ENCODE measurements around the gene LTBP3. TPM values are rescaled to one million over a fixed set of nuclear protein-coding genes. Genes with fewer than 3 reads are reported as not detected.
A peak's percentile ranks its signal among the peaks of the same experiment; 100 is the strongest.

LTBP3 gene
- total and polyA plus RNA-seq, 2 of the 4 experiments (the other 2 are of a cell fraction), result 6.6 to 145 TPM

DNA sequence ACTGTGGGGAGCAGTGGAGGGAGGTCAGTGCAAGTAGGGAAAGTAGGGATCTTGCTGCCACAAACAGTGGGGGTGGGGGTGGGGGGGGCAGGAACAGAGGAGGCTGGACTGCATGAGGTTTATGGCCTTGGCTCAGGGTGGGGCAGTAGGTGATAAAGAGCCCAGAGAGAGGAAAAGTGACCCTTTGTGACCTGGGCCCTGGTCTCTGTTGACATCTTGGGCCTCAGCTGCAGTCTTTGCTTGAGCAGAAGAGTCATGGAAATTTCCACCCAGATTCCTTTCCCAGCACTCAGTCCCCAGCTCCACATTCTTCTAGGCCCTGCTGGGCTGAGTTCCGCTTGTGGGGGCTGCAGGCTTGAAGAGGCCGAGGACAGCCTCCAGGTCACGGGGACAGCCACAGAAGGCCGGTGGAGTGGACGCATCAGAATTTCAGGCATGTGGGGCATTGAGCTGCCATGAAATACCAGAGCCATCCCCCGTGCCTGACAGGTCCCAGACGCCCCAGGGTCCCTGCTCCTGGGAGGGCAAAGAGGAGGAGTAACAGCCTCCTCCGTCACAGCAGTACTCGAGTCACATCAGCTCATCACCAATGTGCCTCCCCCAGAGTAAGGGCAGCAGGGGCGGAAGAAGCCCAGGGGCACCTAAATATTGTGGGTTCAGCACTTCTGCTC lies 69.0 kb downstream of the LTBP3 start:
- BruUV-seq (replicated peaks), result no TSS peak
- H4K5ac ChIP-seq (ENCODE audit: low read depth, low read length), result peak overlapping the region; percentile 93
- ATAC-seq (ENCODE audit: low read depth), result peak; percentile 21
- H3K9me3 ChIP-seq (ENCODE audit: control insufficient read depth, insufficient read depth, low read length), result no peaks in the 10 kb centered on the region
- H3K9ac ChIP-seq (ENCODE audit: low read depth, low read length), result peak overlapping the region; percentile 69
- H3K14ac ChIP-seq (replicated peaks; ENCODE audit: low read depth, low read length), result peak overlapping the region; percentile 93
- H4K20me1 ChIP-seq (ENCODE audit: insufficient read depth, low read length), result no peaks in the 10 kb centered on the region; the same call in 1 of the 2 replicates
- H4K91ac ChIP-seq (ENCODE audit: insufficient read depth, low read depth, low read length), result peak overlapping the region; percentile 97
- no peak overlapping the region for H3K4me3 ChIP-seq (ENCODE audit: insufficient read depth, low read depth, low read length)
- H3K4me2 ChIP-seq (ENCODE audit: low read depth, low read length), result peak overlapping the region; percentile 16
- H3K79me1 ChIP-seq (ENCODE audit: low read depth in 1 of 2, low read length in 2 of 2), result peaks cover 18 to 72% of the 10 kb centered on the region in 2 experiments
- CTCF ChIA-PET, result interaction anchor here (0.7 to 1.4 kb wide), 3 partner anchors 9 to 17 kb away, joined by 3 to 5 read pairs (median 3); partner anchors contain the start of gene MALAT1
- TF ChIP-seq MAZ (IDR thresholded peaks at IDR 0.05; ENCODE audit: borderline replicate concordance, low read depth, low read length), result peak; percentile 72
- TF ChIP-seq CEBPB (IDR thresholded peaks at IDR 0.05; ENCODE audit: low read depth, low read length), result no peak
- TF ChIP-seq USF2 (IDR thresholded peaks at IDR 0.05; ENCODE audit: low read depth, low read length), result peak; percentile 72
- TF ChIP-seq FOS (IDR thresholded peaks at IDR 0.05; ENCODE audit: low read depth, low read length), result no peak
- TF ChIP-seq MAFK (IDR thresholded peaks at IDR 0.05; ENCODE audit: low read depth, low read length), result peak; percentile 52
- TF ChIP-seq SMC3 (IDR thresholded peaks at IDR 0.05; ENCODE audit: low read depth, low read length), result no peak
- TF ChIP-seq POLR2A (IDR thresholded peaks at IDR 0.05; ENCODE audit: low read depth, low read length), result no peak
- TF ChIP-seq NFE2L2 (IDR thresholded peaks at IDR 0.05; ENCODE audit: low read depth, low read length), result no peak
- TF ChIP-seq ELK1 (IDR thresholded peaks at IDR 0.05; ENCODE audit: borderline replicate concordance, low read depth, low read length), result no peak
- TF ChIP-seq RAD21 (IDR thresholded peaks at IDR 0.05; ENCODE audit: low read length), result peak; percentile 22; the same call in 1 of the 2 replicates
- no peak for TF ChIP-seq RCOR1 (IDR thresholded peaks at IDR 0.05; ENCODE audit: insufficient replicate concordance, low read length)
- peak; percentile 85 for TF ChIP-seq BHLHE40 (IDR thresholded peaks at IDR 0.05; ENCODE audit: low read depth, low read length)
- H2AK9ac ChIP-seq (replicated peaks; ENCODE audit: low read depth, low read length, poor library complexity), result peak overlapping the region; percentile 97
- H4K8ac ChIP-seq (ENCODE audit: low read depth in 2 of 2, low read length in 2 of 2), result peak overlapping the region; percentile 78 to 93
- POLR2A ChIA-PET (ENCODE audit: unreplicated experiment), result interaction anchor here (0.6 to 9.6 kb wide), 7 partner anchors 11 to 69 kb away, joined by 3 to 400 read pairs (median 16); partner anchors contain the start of genes MALAT1 and NEAT1
- H2BK20ac ChIP-seq (ENCODE audit: low read depth, low read length), result peak overlapping the region; percentile 96
- H2BK5ac ChIP-seq (ENCODE audit: low read depth, low read length, poor library complexity, severe bottlenecking), result peak overlapping the region; percentile 93
- intact Hi-C loops (cut with micrococcal nuclease), result no loop called here
- peak overlapping the region; percentile 77 for H2AFZ ChIP-seq (replicated peaks; ENCODE audit: low read length, poor library complexity)
- H3K27me3 ChIP-seq (ENCODE audit: control insufficient read depth, insufficient read depth, low read length), result no peaks in the 10 kb centered on the region
- H3K4ac ChIP-seq (ENCODE audit: low read depth, low read length), result peak overlapping the region; percentile 98
- in situ Hi-C loops (cut with MboI; ENCODE audit: low sequenced_read_pairs), result no loop called here
- H2BK15ac ChIP-seq (ENCODE audit: low read depth, low read length), result peak overlapping the region; percentile 87; the same call in 2 of the 3 replicates
- DNase-seq, result peak; percentile 90
- peak overlapping the region; percentile 98 for H2AK5ac ChIP-seq (ENCODE audit: low read depth, low read length)
- 9% methylated on average over 6 of the region's 10 CpGs; no CpG with 5 or more reads in 1 of the 2 experiments for WGBS, 2 experiments (ENCODE audit: extremely low coverage in 2 of 2, insufficient read length in 1 of 2)
- peaks cover 23% of the 10 kb centered on the region for H3K9me1 ChIP-seq (ENCODE audit: insufficient read depth, low read length)
- H3K4me1 ChIP-seq (ENCODE audit: control insufficient read depth, insufficient read depth, low read length), result peaks cover 57% of the 10 kb centered on the region
- H3K23ac ChIP-seq (ENCODE audit: low read depth, low read length), result peak overlapping the region; percentile 93
- dilution Hi-C loops (cut with HindIII; ENCODE audit: low sequenced_read_pairs, unreplicated experiment), result no loop called here
- H3K27ac ChIP-seq (ENCODE audit: insufficient read depth, low read length), result peak overlapping the region; percentile 85
- H3K56ac ChIP-seq (ENCODE audit: extremely low read depth, insufficient read depth, low read length), result peak overlapping the region; percentile 91
- peak overlapping the region; percentile 97 for H2BK120ac ChIP-seq (ENCODE audit: low read depth, low read length)
- no peaks in the 10 kb centered on the region for H3K36me3 ChIP-seq (ENCODE audit: control insufficient read depth, insufficient read depth, low read length)
- H3K18ac ChIP-seq (ENCODE audit: low read depth, low read length), result peak overlapping the region; percentile 90

Measured in IMR-90 (cell line).